HG03039 (cell line): ENCODE data around the gene PROCR.
"Not testable (repeated sequence)": the region's sequence is repeated elsewhere in the genome, so short reads cannot be mapped to it uniquely, and the experiment has no call there.

Experiments
- ATAC-seq: cut with Tn5 transposase; IDR thresholded peaks from one replicate; pipeline ENCODE4 v1.9.1; 2021; ENCODE audit warnings: mild to moderate bottlenecking, moderate library complexity; ENCODE audit not compliant: unreplicated experiment

Gene PROCR

GRCh38 chr20:35192118-35192872 lies 20.4 kb downstream of the PROCR start:
- ATAC-seq = no peak

- not testable (repeated sequence) for ATAC-seq
Measured at GRCh38 chr20:35193031-35193791, 21.3 kb downstream of the PROCR start.

GRCh38 chr20:35196313-35196712 lies 24.4 kb downstream of the PROCR start:
- ATAC-seq = no peak

GRCh38 chr20:35199740-35200139 lies 27.9 kb downstream of the PROCR start:
- no peak for ATAC-seq

GRCh38 chr20:35200267-35200666 lies 28.4 kb downstream of the PROCR start:
- ATAC-seq = no peak

- not testable (repeated sequence) for ATAC-seq
Measured at GRCh38 chr20:35201467-35201866, 29.6 kb downstream of the PROCR start.

- ATAC-seq = no peak
Measured at GRCh38 chr20:35206802-35207201, 34.9 kb downstream of the PROCR start.

- ATAC-seq = no peak
Measured at GRCh38 chr20:35207950-35208611, 36.2 kb downstream of the PROCR start.

GRCh38 chr20:35215066-35215956 lies 43.4 kb downstream of the PROCR start:
- no peak for ATAC-seq

GRCh38 chr20:35216541-35216940 lies 44.7 kb downstream of the PROCR start:
- no peak for ATAC-seq

- no peak for ATAC-seq
Measured at GRCh38 chr20:35223941-35224340, 52.1 kb downstream of the PROCR start.

GRCh38 chr20:35224536-35224935 lies 52.7 kb downstream of the PROCR start:
- ATAC-seq = no peak

- no peak for ATAC-seq
Measured at GRCh38 chr20:35225319-35226125, 53.6 kb downstream of the PROCR start.

- ATAC-seq = no peak
Measured at GRCh38 chr20:35226126-35226883, 54.4 kb downstream of the PROCR start, which contains the start of gene MMP24. TSS of gene MMP24 (plus strand) at chr20:35226690. CDS start at chr20:35226739, 49 bp downstream.
